Fibroblast of skin of abdomen (primary cell): ENCODE results near the gene PFKFB4.
"Not testable (repeated sequence)": the region's sequence is repeated elsewhere in the genome, so short reads cannot be mapped to it uniquely, and the experiment has no call there.

Experiments
- DNase-seq: peaks from one replicate; pipeline ENCODE4 v3.0.0-alpha.2; 2013

PFKFB4 gene

GRCh38 chr3:48486952-48487351 lies 69.7 kb downstream of the PFKFB4 start:
- no peak for DNase-seq

- not testable (repeated sequence) for DNase-seq
These were observed 73.8 kb downstream of the PFKFB4 start for GRCh38 chr3:48482822-48483221.

GRCh38 chr3:48480891-48481290 lies 75.7 kb downstream of the PFKFB4 start:
- DNase-seq, result not testable (repeated sequence)

GRCh38 chr3:48478626-48479555 lies 77.7 kb downstream of the PFKFB4 start:
- no peak for DNase-seq

- DNase-seq, result no peak
These were observed 78.6 kb downstream of the PFKFB4 start for GRCh38 chr3:48477959-48478520.

- no peak for DNase-seq
These were observed 80.1 kb downstream of the PFKFB4 start for GRCh38 chr3:48476426-48477053.

- DNase-seq, result no peak
These were observed 81.4 kb downstream of the PFKFB4 start for GRCh38 chr3:48475188-48475587.

- no peak for DNase-seq
These were observed 82.0 kb downstream of the PFKFB4 start for GRCh38 chr3:48474619-48475018.

GRCh38 chr3:48474031-48474430 lies 82.6 kb downstream of the PFKFB4 start:
- DNase-seq, result not testable (repeated sequence)

GRCh38 chr3:48473617-48473952 lies 83.0 kb downstream of the PFKFB4 start:
- DNase-seq, result no peak

GRCh38 chr3:48472923-48473616 lies 83.5 kb downstream of the PFKFB4 start:
- DNase-seq, result peak; percentile 91

- DNase-seq, result no peak
These were observed 84.0 kb downstream of the PFKFB4 start for GRCh38 chr3:48472673-48472922.

- no peak for DNase-seq
These were observed 86.3 kb downstream of the PFKFB4 start for GRCh38 chr3:48470286-48470685.

- no peak for DNase-seq
These were observed 87.3 kb downstream of the PFKFB4 start for GRCh38 chr3:48469046-48469915.

GRCh38 chr3:48468329-48468731 lies 88.3 kb downstream of the PFKFB4 start:
- no peak for DNase-seq
